Measurements from ENCODE around the gene ZBTB49.
A peak's percentile ranks its signal among the peaks of the same experiment; 100 is the strongest.
"Not testable (repeated sequence)": the region's sequence is repeated elsewhere in the genome, so short reads cannot be mapped to it uniquely, and the experiment has no call there.

The ZBTB49 gene, protein sequence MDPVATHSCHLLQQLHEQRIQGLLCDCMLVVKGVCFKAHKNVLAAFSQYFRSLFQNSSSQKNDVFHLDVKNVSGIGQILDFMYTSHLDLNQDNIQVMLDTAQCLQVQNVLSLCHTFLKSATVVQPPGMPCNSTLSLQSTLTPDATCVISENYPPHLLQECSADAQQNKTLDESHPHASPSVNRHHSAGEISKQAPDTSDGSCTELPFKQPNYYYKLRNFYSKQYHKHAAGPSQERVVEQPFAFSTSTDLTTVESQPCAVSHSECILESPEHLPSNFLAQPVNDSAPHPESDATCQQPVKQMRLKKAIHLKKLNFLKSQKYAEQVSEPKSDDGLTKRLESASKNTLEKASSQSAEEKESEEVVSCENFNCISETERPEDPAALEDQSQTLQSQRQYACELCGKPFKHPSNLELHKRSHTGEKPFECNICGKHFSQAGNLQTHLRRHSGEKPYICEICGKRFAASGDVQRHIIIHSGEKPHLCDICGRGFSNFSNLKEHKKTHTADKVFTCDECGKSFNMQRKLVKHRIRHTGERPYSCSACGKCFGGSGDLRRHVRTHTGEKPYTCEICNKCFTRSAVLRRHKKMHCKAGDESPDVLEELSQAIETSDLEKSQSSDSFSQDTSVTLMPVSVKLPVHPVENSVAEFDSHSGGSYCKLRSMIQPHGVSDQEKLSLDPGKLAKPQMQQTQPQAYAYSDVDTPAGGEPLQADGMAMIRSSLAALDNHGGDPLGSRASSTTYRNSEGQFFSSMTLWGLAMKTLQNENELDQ

GRCh38 chr4:4289941-4290850 is at the start of gene ZBTB49, which contains the start of gene LYAR:
ZBTB49 (plus strand) TSS chr4:4290251; CDS start chr4:4299946, 9,695 bp downstream.
LYAR (minus strand) TSS chr4:4290154; CDS start chr4:4283742, 6,412 bp downstream.
- POLR2A ChIA-PET, result interaction anchor here (0.6 to 1.4 kb wide), 8 partner anchors 10 to 48 kb away, joined by 3 to 6 read pairs (median 4); partner anchors contain the start of gene TMEM128

GRCh38 chr4:4245172-4245571 is 44.9 kb upstream of the ZBTB49 start:
- POLR2A ChIA-PET, result no interaction called here
- DNase-seq (ENCODE audit: extremely low spot score), result no peak
- TF ChIP-seq ELF4 (IDR thresholded peaks at IDR 0.05), result no peak
- no peak for TF ChIP-seq SP1 (IDR thresholded peaks at IDR 0.05)
- CTCF ChIA-PET, result no interaction called here

More at GRCh38 chr4:4289941-4290850, at the start of gene ZBTB49, which contains the start of gene LYAR:
- no peak for TF ChIP-seq ZNF384 (IDR thresholded peaks at IDR 0.05)
- peak; percentile 81 for TF ChIP-seq L3MBTL2 (conservative IDR thresholded peaks at IDR 0.05)
- CTCF ChIA-PET, result no interaction called here
- DNase-seq (ENCODE audit: extremely low spot score), result peak; percentile 98

DNA sequence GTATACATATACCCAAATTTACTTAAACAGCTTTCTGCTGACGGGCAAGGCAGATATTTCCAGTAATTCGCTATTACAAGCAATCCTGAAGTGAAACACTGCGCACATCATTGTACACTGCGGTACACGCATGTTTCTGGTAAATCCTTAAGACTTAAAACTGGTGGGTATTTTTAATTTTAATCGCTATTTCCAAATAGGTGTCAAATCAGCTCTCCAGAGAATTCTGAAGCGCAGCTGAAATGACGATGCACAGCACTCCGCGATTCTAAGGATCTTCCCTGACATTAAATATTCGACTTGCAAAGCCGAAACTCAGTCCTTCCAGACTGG is 42.4 kb upstream of the ZBTB49 start:
- ChIA-PET POLR2A (interaction anchor here (0.7 to 2.7 kb wide), 6 partner anchors 12 to 92 kb away, joined by 3 to 19 read pairs (median 4); partner anchors contain the start of genes LYAR and ZBTB49), CTCF (interaction anchor here (1.2 kb wide), 1 partner anchor 65 kb away, joined by 6 read pairs; no protein-coding TSS in a partner anchor)
- no peak for TF ChIP-seq LEF1 (IDR thresholded peaks at IDR 0.05; ENCODE audit: borderline replicate concordance)
- TF ChIP-seq TARDBP (IDR thresholded peaks at IDR 0.05), result no peak
- no peak for TF ChIP-seq ZNF384 (IDR thresholded peaks at IDR 0.05)
- no peak for TF ChIP-seq ELF4 (IDR thresholded peaks at IDR 0.05)
- no peak for TF ChIP-seq SUZ12 (IDR thresholded peaks at IDR 0.05)
- TF ChIP-seq BHLHE40 (IDR thresholded peaks at IDR 0.05; ENCODE audit: borderline replicate concordance), result no peak
- TF ChIP-seq FOXM1 (IDR thresholded peaks at IDR 0.05; ENCODE audit: borderline replicate concordance), result no peak
- TF ChIP-seq SP1 (IDR thresholded peaks at IDR 0.05), result no peak
- TF ChIP-seq FOXK2 (IDR thresholded peaks at IDR 0.05), result no peak
- TF ChIP-seq CTBP1 (IDR thresholded peaks at IDR 0.05; ENCODE audit: borderline replicate concordance), result no peak
- TF ChIP-seq HDGF (IDR thresholded peaks at IDR 0.05; ENCODE audit: borderline replicate concordance), result no peak
- no peak for TF ChIP-seq NFRKB (IDR thresholded peaks at IDR 0.05)
- no peak for TF ChIP-seq FOXA1 (IDR thresholded peaks at IDR 0.05)
- TF ChIP-seq, protein P1, sequence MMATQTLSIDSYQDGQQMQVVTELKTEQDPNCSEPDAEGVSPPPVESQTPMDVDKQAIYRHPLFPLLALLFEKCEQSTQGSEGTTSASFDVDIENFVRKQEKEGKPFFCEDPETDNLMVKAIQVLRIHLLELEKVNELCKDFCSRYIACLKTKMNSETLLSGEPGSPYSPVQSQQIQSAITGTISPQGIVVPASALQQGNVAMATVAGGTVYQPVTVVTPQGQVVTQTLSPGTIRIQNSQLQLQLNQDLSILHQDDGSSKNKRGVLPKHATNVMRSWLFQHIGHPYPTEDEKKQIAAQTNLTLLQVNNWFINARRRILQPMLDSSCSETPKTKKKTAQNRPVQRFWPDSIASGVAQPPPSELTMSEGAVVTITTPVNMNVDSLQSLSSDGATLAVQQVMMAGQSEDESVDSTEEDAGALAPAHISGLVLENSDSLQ (IDR thresholded peaks at IDR 0.05), result no peak
- no peak for TF ChIP-seq ARNT (IDR thresholded peaks at IDR 0.05)
- no peak for TF ChIP-seq L3MBTL2 (conservative IDR thresholded peaks at IDR 0.05)
- no peak for DNase-seq (ENCODE audit: extremely low spot score)

DNA sequence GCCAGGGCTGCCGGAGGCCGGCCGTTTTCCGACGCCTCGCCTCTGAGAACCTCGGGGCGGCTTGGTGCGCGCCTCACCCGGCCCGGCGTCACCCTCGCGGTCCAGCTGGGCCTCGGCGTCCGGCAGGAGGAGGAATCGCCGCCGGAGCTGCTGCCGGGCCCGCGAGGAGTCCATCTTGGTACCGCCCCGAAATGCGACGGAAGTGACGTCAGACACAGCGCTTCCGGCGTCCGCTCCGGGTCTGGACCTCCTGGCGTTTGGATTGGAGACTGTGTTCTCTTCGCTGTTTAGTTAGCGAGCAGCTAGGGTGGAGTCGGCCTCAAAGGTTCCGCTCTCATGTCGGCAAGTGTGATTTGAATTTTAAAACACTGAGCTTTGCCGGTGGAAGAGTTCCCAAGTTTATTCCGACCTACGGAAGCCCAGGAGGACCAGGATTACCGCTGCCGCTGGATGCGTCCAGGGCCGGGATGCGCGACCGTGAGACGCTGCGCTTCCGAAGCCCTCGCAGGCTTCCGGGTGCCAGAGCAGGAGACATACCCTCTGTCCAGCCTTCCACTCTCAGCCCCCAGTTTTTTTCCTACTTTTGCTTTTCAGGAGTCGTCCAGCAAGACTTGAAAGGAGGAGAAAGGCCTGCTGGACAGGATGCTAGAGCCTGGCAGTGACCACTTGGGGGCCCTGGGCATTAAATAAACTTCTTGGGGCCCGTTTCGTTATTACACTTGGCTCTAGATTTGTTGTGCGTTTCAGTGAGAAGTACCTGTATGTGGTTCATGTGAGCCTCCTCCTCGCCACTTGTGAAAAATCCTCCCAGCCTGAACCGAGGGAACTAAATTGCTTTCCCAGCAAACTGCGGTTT is 41.8 kb upstream of the ZBTB49 start, which contains the start of gene TMEM128:
Gene TMEM128, minus strand, starts transcription at position 195 of the 856 bp plus-strand sequence. Its CDS starts 21 bp downstream, at position 174.
- POLR2A ChIA-PET, result interaction anchor here (0.7 to 2.7 kb wide), 7 partner anchors 11 to 91 kb away, joined by 3 to 19 read pairs (median 4); partner anchors contain the start of genes LYAR and ZBTB49
- TF ChIP-seq TARDBP (IDR thresholded peaks at IDR 0.05) (no peak), CTBP1 (IDR thresholded peaks at IDR 0.05; ENCODE audit: borderline replicate concordance) (peak; percentile 63; the same call in 1 of the 2 replicates), L3MBTL2 (conservative IDR thresholded peaks at IDR 0.05) (no peak), ARNT (IDR thresholded peaks at IDR 0.05) (no peak), NFRKB (IDR thresholded peaks at IDR 0.05) (peak; percentile 58), ELF4 (IDR thresholded peaks at IDR 0.05) (peak; percentile 69)
- CTCF ChIA-PET, result interaction anchor here (1.2 to 1.4 kb wide), 2 partner anchors 11 to 65 kb away, joined by 4 to 6 read pairs; no protein-coding TSS in a partner anchor
- peak; percentile 97 for DNase-seq (ENCODE audit: extremely low spot score)

DNA sequence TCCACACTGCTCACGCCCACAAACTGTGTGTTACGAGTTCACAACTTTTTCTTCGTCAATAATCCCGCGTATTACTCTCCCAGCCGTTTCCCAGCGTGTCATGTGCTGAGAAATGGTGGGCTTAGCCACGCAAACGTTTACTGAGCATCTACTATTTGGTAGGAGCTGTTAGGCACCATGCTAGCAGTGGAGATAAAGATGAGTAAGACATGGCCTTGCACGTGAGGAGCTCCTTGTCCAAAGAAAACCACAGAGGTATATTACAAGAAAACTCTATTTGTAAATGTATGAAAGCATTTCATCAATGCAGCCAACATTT is 41.2 kb upstream of the ZBTB49 start:
- TF ChIP-seq ZNF384 (IDR thresholded peaks at IDR 0.05) (no peak), CTBP1 (IDR thresholded peaks at IDR 0.05; ENCODE audit: borderline replicate concordance) (no peak), LEF1 (IDR thresholded peaks at IDR 0.05; ENCODE audit: borderline replicate concordance) (no peak), L3MBTL2 (conservative IDR thresholded peaks at IDR 0.05) (peak; percentile 46; the same call in 1 of the 2 replicates), FOXA1 (IDR thresholded peaks at IDR 0.05) (no peak), BHLHE40 (IDR thresholded peaks at IDR 0.05; ENCODE audit: borderline replicate concordance) (no peak), SP1 (IDR thresholded peaks at IDR 0.05) (no peak), ELF4 (IDR thresholded peaks at IDR 0.05) (no peak)
- TF ChIP-seq, protein P1 (IDR thresholded peaks at IDR 0.05), result no peak
- CTCF ChIA-PET, result interaction anchor here (0.6 to 1.4 kb wide), 2 partner anchors 11 to 261 kb away, joined by 3 to 4 read pairs; no protein-coding TSS in a partner anchor
- no peak for DNase-seq (ENCODE audit: extremely low spot score)
- POLR2A ChIA-PET, result interaction anchor here (0.7 to 2.7 kb wide), 5 partner anchors 11 to 90 kb away, joined by 3 to 19 read pairs (median 4); partner anchors contain the start of genes LYAR and ZBTB49

DNA sequence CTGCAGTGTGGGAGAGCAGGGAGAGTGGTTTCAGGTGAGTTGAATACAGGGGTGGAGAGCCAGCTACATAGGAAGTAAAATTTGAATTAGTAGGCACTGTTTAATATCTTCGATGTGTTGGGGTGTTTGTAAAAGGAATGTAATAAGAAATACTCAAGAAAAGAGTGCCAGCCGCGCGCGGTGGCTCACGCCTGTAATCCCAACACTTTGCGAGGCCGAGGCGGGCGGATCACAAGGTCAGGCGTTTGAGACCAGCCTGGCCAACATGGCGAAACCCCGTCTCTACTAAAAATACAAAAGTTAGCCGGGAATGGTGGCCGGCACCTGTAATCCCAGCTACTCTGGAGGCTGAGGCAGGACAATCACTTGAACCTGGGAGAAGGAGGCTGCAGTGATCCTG is 40.7 kb upstream of the ZBTB49 start:
- POLR2A ChIA-PET, result interaction anchor here (0.7 to 2.7 kb wide), 2 partner anchors 10 to 67 kb away, joined by 3 to 19 read pairs; no protein-coding TSS in a partner anchor
- CTCF ChIA-PET, result interaction anchor here (0.6 to 1.4 kb wide), 2 partner anchors 10 to 261 kb away, joined by 3 to 4 read pairs; no protein-coding TSS in a partner anchor
- not testable (repeated sequence) for DNase-seq (ENCODE audit: extremely low spot score)
